GM21423 (cell line): ENCODE data around the gene AFF4.
"Not testable (repeated sequence)": the region's sequence is repeated elsewhere in the genome, so short reads cannot be mapped to it uniquely, and the experiment has no call there.

ENCODE experiments used
- ATAC-seq: cut with Tn5 transposase; IDR thresholded peaks from one replicate; pipeline ENCODE4 v1.9.1; 2021; ENCODE audit warnings: mild to moderate bottlenecking, moderate library complexity; ENCODE audit not compliant: unreplicated experiment

AFF4 gene

DNA sequence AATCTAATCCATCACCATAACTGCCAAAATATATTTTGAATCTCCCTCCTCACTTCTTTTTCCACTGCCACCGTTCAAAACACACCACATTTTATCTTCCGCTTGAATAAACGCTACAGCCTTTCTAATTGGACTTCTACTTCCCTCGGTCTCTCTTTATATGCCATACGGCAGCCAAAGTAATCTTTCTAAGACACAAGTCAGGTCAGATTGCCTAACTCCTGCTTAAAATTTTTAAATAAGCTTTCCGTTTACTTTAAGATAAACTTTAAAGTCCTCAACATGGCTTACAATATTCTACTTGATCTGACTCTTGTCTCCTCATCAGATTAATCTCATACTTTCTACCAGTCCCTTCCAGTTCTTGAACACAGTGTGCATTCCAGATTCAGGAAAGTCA is 9.7 kb downstream of the AFF4 start:
- no peak for ATAC-seq

DNA sequence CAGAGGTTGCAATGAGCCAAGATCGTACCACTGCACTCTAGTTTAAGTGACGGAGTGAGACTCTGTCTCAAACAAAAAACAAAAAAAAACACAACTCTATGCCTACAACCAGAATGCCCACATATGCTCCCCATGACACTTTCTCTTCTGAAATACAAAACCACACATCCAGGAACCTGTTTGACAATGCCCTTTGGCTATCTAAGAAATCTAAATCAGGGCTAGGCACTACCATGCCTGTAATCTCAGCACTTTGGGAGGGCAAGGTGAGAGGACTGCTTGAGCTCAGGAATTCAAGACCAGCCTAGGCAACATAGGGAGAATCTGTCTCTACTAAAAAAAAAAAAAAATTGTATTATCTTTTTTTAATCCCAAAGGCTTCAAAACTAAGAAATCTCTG is 10.6 kb downstream of the AFF4 start:
- no peak for ATAC-seq

DNA sequence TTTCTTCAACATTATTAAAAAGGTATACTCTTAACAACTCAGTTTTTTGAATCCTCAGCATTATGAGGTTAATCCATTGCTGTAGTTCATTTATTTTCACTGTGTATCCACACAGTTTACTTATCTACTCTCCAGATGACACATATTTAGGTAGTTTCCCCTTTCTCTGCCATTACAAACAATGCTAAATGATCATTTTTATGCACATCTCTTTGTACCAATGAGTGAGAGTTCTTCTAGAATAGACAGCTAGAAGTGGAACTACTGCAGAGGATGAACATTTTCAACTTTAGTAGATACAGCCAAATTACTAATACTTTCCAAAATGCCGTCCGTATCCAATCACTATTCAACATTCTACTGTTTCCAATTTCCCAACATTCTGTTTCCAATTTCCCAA is 11.5 kb downstream of the AFF4 start:
- no peak for ATAC-seq

DNA sequence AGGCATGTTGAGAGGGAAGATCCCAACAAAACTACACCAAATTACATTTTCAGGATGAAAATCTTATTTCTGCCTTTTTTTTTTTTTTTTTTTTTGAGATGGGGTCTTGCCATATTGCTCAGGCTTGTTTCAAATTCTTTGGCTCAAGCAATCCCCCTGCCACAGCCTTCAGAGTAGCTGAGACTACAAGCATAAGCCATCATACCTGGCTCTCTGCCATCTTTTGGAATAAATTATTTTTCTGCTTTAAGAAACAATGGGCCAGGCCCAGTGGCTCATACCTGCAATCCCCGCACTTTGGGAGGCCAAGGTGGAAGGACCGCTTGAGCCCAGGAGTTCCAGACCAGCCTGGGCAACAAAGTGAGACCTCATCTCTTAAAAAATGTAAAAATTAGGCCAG is 14.3 kb downstream of the AFF4 start:
- no peak for ATAC-seq

DNA sequence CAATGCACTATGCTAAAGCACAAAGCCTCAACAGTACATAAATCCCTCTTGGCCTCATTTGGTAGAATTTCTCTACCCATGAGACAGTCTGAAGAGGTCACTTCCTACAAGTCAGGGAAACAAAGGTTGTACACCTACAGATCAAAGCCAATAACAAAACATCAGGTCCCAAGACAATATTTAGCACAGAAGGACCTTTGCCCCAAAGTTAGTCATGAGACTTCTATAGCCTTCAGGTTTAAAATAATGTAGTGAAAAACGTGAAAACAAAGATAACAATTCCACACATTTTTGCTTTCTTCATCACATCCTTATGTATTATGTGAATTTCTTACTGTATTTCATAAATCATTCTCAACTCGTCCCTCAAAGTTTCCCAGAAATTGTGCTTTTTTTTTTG is 15.8 kb downstream of the AFF4 start:
- no peak for ATAC-seq

DNA sequence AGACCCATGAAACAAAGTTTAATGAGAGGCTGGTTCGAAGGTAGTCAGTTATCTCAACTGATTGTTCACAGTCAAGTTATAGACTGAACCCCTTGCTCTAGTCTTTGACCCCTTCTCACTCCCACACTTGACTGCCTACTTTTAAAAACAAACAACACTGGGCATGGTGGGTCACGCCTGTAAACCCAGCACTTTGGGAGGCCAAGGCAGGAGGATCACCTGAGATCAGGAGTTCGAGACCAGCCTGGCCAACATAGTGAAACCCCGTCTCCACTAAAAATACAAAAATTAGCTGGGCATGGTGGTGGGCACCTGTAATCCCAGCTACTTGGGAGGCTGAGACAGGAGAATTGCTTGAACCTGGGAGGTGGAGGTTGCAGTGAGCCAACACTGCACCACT is 18.1 kb downstream of the AFF4 start:
- ATAC-seq, result not testable (repeated sequence)

DNA sequence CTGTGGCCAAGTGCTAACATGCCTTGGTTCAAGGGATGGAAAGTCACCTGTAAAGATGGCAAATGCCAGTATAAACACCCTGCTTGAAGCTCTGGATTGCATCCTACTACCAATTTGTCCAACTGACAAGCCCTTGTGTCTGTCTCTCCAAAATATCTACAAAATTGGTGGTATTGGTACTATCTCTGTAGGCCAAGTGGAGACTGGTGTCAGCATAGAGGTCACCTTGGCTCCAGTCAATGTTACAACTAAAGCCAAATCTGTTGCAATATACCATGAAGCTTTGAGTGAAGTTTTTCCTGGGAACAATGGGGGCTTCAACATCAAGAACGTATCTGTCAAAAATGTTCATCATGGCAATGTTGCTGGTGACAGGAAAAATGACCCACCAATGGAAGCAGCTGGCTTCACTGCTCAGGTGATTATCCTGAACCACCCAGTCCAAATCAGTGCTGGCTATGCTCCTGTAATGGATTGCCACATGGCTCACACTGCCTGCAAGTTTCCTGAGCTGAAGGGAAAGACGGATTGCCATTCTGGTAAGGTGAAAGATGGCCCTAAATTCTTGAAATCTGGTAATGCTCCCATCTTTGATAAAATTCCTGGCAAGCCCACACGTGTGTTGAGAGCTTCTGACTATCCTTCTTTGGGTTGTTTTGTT is 19.9 kb downstream of the AFF4 start:
- ATAC-seq, result no peak

DNA sequence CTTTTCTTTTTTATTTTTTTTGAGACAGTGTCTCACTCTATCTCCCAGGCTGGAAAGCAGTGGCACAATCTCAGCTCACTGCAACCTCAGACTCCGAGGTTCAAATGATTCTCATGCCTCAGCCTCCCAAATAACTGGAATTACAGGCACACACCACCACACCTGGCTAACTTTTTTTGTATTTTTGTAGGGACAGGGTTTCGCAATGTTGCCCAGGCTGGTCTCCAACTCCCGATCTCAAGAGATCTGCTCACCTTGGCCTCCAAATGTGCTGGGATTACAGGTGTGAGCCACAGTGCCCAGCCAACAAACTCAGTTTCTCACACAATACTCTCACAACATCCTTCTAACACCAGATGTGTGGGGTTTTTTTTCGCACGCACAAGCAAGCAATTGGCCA is 22.1 kb downstream of the AFF4 start:
- no peak for ATAC-seq

DNA sequence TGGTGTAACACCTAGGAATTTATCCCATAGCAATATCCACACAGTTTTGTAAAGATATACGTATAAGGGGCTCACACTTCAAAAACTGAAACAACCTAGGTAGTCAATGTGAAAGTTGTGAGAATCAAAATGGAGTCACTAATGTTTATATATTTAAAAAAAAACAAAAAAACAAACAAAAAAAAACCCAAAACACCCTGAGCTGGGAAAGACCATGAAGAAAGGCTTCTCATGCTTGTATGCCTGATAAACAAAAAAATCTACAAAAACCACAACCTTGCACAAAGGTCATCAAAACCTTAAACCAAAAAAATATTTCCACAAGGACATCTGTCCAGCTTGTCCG is 35.4 kb downstream of the AFF4 start:
- ATAC-seq, result no peak

DNA sequence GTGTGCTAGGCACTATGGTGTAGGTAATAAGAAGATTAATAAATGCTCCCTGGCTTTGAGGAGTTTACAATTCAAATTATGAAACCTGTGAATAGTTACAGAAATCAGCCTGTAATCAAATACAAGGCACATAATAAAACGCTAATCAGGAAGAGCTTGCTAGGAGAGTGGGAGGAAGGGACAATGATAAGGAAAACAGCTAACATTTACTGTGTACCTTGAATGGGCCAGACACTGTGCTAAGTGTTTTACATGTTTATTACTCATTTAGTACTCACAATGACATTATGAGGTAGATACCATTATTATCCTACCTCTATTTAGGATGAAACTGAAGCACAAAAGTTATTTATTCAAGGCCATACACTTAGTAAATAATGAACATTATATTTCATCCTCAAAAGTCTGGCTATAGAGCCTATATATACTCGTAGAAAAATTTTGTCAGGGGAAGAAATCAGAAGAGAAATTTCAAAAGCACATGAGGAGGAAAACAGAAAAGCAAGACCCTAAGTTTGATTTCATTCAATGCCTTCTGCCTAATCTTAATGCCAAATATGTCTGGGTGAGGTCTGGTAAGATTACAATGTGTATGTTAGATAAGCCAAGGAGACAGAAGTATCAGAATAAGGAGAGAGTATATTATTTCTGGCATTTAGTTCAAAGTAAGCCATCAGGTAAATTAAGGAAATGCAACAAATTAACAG is 35.9 kb downstream of the AFF4 start:
- ATAC-seq, result no peak

DNA sequence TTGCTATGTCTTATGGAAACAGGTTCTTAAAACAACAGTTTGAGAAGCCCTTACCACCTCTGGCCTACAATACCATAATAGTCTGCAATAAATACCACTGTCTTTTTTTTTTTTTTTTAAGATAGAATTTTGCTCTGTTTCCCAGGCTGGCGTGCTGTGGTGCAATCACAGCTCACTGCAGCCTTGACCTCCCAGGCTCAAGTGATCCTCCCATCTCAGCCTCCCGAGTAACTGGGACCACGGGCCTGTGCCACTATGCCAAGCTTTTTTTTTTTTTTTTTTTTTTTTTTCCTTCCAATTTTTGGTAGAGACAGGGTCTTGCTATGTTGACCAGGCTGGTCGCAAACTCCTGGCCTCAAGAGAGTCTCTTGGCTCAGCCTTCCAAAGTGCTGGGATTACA is 37.0 kb downstream of the AFF4 start:
- ATAC-seq, result no peak

DNA sequence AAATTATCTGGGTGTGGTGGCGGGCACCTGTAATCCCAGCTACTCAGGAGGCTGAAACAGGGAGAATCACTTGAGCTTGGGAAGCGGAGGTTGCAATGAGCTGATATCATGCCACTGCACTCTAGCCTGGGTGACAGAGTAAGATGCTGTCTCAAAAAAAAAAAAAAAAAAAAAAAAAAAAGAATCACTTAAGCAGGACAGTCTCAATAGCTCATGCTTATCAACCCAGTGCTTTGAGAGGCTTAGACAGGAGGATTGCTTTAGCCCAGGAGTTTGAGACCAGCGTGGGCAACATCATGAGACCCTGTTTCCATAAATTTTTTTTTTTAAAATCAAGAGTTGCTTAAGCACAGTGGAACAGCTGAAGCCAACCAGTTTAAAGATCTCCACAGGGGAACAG is 47.3 kb downstream of the AFF4 start:
- no peak for ATAC-seq

DNA sequence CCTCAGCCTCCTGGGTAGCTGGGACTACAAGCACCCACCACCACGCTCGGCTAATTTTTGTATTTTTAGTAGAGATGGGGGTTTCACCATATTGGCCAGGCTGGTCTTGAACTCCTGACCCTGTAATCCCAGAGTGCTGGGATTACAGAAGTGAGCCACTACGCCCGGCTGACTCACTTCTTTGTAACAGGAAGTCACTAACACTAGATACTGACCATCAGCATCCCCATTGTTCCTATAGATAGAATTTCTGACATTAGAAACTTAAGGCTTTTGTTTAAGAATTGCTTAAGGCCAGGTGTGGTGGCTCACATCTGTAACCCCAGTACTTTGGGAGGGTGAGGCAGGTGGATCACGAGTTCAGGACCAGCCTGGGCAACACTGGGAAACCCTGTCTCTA is 47.8 kb downstream of the AFF4 start:
- no peak for ATAC-seq

DNA sequence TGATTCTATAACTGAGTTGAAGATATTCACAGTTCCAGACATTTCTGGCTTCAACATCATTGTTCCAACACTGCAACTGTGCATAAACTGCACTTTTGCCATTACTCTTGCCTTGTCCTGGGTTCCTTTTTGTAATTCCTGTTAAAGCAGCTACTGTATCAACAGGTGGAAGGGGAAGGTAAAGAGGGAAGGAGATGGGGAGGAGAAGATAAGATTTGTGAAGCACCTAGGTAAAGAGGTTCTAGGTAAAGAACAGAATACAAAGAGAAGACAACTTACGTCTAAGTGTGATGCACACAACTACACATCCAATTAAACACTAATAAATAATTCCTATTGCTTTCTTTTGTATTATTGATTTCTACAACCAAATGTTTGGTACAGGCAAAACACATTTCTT is 53.7 kb downstream of the AFF4 start:
- no peak for ATAC-seq

DNA sequence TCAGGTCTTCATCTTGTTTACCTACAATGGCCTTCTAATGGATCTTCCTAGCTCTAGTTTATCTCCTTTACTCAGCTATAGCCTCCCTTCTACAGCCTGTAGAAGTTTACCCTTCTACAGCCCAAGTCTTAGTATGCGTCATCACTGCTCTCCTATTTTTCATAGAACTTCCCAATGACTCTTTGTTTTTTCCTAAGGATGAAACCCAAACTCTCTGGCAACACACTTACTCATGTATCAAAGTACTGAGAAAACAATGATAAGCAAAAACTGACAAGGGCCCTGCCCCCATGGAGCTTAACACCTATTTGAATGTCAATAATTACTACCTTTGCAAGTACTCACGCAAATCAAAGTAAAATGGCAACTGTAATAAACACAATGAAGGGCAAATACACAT is 56.3 kb downstream of the AFF4 start:
- no peak for ATAC-seq

DNA sequence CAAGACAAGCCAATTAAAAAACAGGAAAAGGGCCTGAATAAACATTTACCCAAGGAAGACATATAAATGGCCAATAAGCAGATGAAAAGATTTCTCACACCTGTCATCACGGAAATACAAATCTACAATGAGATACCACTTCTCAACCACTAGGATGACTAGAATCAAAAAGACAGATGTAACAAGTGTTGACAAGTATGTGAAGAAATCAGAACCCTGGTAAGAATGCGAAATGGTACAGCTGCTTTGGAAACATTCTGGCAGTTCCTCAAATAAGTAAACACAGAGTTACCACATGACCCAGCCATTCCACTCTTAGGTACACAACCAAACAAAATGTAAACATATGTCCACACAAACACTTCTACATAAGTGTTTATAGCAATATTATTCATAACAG is 57.5 kb downstream of the AFF4 start:
- ATAC-seq, result no peak

DNA sequence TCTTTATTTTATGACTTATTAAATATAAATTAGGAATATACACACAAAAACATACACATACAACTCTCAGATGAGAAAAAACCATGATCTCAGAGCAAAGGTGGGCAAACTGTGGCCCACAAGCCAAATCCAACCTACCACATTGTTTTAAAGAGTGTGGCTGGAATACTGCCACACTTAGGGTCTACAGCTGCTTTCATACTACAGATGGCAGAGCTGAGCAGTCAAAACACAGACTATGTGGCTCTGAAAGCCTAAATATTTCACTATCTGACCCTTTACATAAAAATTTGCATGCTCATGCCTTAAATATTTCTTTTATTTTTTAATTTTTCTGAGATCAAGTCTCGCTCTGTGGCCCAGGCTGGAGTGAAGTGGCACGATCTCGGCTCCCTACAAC is 61.7 kb downstream of the AFF4 start:
- no peak for ATAC-seq

DNA sequence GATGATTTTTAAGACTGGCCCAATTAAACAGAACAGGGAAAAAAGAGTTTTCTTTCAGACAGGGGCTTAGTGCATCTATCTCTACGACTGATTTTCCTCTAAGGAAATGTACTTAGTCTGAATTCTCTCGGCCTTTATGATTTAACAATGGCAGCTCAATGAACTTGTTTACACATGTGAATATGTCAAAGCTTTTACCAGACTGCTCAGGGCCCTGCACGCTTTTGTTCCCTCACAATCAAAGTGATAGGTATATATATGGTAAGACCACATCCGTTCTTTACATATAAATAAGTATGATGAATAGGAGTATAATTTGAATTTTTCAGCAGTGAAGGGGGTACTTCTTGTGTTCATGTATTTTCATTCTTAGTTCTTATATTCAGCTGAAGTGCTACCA is 62.4 kb downstream of the AFF4 start:
- ATAC-seq, result no peak

DNA sequence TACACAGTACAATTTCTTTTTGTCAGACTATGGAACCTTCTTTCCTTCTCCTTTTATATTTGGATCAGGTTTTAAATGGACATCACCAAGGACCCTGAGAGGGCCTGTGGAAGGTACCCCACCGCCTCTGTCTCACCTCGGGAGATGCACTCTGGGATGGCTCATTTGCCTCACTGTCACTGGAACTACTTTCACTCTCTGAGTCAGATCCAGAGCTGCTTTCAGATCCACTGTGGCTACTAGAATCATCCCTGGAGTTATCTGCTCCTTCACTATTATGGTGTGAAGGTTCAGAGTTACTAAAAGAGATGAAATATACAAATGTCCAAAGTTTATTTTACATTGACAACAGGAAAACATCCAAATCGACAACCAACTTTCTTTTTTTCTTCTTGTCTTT is 65.3 kb downstream of the AFF4 start:
- ATAC-seq, result no peak

DNA sequence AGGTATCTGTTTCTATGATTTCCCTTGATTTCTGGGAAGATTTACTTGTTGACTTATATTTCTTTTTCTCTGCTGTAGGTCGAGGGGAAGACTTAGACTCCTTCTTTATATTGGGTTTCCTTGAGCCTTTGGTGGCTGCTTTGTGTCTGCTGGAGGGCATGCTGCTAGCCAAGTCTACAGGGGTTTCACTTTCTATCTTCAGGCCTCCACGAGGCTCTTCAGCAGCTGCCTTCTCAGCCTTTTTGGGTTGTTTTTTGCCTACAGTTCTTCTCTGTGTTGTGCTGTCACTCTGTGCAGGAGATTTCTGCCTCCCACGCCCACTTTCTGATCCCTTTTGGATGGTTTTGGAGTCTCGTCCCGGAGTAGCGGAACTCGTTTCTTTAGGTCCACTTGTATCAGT is 66.7 kb downstream of the AFF4 start:
- ATAC-seq, result no peak

DNA sequence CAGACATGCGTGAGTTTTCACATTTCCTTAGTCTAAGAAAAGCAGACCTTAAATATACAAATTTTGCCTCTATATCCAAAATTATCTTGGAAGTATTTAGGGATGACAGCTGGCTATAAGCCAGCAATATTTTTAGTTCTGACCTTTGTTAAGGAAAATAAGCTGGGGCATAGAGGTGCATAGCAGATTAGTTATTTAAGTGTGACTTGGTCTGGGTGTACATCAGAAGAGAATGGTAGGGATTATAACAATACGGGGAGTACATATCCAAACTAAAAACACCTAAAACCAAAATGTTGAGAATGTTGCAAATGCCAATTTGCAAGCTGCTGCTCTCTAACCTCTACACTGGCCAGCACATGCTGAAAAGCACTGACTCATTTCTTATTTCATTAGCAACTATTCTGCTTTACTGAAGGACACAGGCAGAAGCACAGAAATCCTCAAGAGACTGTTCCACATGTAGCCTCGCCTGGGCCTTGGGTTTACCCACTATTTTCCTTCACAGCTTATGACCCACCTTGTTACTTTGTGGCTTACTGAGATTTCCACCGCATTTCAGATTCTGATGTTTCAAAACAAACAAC is 67.6 kb downstream of the AFF4 start:
- ATAC-seq, result no peak

DNA sequence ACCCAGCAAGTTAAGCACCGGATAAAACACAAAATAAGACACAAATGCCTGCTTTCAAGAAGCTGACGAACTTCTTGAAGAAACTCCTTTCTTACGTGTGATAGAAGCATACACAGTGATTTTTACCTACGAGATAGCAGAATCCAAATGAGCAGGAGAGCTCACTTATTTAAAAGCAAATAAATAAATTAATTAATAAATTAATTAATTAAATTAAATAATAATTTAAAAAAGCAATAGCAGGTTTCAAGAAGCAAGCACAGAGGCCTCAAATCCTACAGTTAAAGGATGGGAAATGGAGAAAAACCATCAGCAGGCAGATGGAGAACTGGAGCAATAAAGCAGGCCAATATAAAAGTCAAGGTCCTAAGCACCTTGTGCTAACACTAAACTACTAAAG is 72.6 kb downstream of the AFF4 start:
- no peak for ATAC-seq

DNA sequence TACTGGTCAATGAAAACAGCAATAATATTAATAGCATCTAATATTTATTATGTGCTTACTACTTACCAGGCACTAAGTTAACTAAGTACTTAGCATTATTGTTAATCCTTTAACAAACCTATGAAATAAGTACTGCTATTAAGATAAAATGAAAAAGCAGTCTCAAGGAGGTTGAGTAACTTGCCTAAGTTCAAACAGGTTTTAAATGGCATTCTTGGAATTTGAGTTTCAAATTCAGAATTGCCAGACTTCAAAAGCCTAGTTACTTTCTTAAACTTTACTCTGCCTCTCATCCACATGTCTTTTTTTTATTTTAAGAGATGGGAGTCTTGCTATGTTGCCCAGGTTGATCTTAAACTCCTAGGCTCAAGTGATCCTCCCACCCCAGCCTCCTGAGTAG is 73.9 kb downstream of the AFF4 start:
- ATAC-seq, result no peak
